ENCODE data around the gene NFATC2IP. TPM values are rescaled to one million over a fixed set of nuclear protein-coding genes. Genes with fewer than 3 reads are reported as not detected.

Gene NFATC2IP
- total and polyA plus RNA-seq, 9 of the 15 experiments (the other 6 are each of a cell fraction or from before 2014, with no cell fraction given): 15.6 to 106 (median 46.9) TPM

- Histone ChIP-seq H3K9ac (ENCODE audit: insufficient read depth in 1 of 2, low read depth in 2 of 2, low read length in 2 of 2) (peak overlapping the region in 1 of 2 experiments; percentile 53; a peak in 1 of 4 replicates), H3K27ac (ENCODE audit: extremely low read depth, low read depth, low read length) (no peak overlapping the region), H4K20me1 (replicated peaks; ENCODE audit: control insufficient read depth, insufficient read depth, low read length) (no peaks in the 10 kb centered on the region), H3K9me1 (ENCODE audit: control insufficient read depth, insufficient read depth, low read length) (no peaks in the 10 kb centered on the region), H2AFZ (ENCODE audit: low read depth, low read length) (no peak overlapping the region), H3K4me2 (ENCODE audit: insufficient read depth, low read length) (no peak overlapping the region), H3K27me3 (ENCODE audit: control insufficient read depth in 2 of 2, insufficient read depth in 2 of 2, low read length in 2 of 2) (no peaks in the 10 kb centered on the region), H3K4me1 (replicated peaks in 1 of 2; ENCODE audit: control insufficient read depth in 2 of 2, insufficient read depth in 2 of 2, low read length in 2 of 2) (peaks cover 4 to 21% of the 10 kb centered on the region in 2 experiments; a peak in 4 of 5 replicates), H3K9me3 (replicated peaks; ENCODE audit: control insufficient read depth, insufficient read depth, low read depth, low read length) (no peaks in the 10 kb centered on the region), H3K36me3 (ENCODE audit: control insufficient read depth, insufficient read depth, low read length) (no peaks in the 10 kb centered on the region), H3K79me2 (ENCODE audit: control insufficient read depth, insufficient read depth, low read length) (peaks cover 5% of the 10 kb centered on the region), H3K4me3 (no peak overlapping the region)
- ATAC-seq (no peak), FAIRE-seq (no peak), DNase-seq (ENCODE audit: extremely low read depth in 1 of 4, low spot score in 3 of 4) (no peak)
- intact Hi-C loops (cut with micrococcal nuclease) (no loop called here), in situ Hi-C loops (cut with MboI) (loop anchor here (25.0 kb wide), 1 partner anchor 493 kb away; no protein-coding TSS in a partner anchor)
- ChIA-PET POLR2A (interaction anchor here (0.6 kb wide), 1 partner anchor 98 kb away, joined by 3 read pairs; no protein-coding TSS in a partner anchor), CTCF (ENCODE audit: low intra/inter-chr PET ratio) (no interaction called here)
- BruUV-seq (replicated peaks): no TSS peak
- 65% methylated on average over 3 of the region's 3 CpGs for WGBS (ENCODE audit: insufficient coverage, low coverage, missing lambda C conversion rate)
- no peak for TF ChIP-seq MYC (IDR thresholded peaks at IDR 0.05; ENCODE audit: low read depth, low read length)
- TF ChIP-seq MYC (CRISPR knock-in tag; IDR thresholded peaks at IDR 0.05; ENCODE audit: borderline replicate concordance, low read depth): no peak
- TF ChIP-seq PURB (CRISPR knock-in tag; IDR thresholded peaks at IDR 0.05; ENCODE audit: low read depth): no peak
- TF ChIP-seq FOXK1 (CRISPR knock-in tag; IDR thresholded peaks at IDR 0.05; ENCODE audit: borderline replicate concordance): no peak
- TF ChIP-seq, protein P1, sequence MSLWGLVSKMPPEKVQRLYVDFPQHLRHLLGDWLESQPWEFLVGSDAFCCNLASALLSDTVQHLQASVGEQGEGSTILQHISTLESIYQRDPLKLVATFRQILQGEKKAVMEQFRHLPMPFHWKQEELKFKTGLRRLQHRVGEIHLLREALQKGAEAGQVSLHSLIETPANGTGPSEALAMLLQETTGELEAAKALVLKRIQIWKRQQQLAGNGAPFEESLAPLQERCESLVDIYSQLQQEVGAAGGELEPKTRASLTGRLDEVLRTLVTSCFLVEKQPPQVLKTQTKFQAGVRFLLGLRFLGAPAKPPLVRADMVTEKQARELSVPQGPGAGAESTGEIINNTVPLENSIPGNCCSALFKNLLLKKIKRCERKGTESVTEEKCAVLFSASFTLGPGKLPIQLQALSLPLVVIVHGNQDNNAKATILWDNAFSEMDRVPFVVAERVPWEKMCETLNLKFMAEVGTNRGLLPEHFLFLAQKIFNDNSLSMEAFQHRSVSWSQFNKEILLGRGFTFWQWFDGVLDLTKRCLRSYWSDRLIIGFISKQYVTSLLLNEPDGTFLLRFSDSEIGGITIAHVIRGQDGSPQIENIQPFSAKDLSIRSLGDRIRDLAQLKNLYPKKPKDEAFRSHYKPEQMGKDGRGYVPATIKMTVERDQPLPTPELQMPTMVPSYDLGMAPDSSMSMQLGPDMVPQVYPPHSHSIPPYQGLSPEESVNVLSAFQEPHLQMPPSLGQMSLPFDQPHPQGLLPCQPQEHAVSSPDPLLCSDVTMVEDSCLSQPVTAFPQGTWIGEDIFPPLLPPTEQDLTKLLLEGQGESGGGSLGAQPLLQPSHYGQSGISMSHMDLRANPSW (CRISPR knock-in tag; IDR thresholded peaks at IDR 0.05): no peak
- TF ChIP-seq RFX5 (IDR thresholded peaks at IDR 0.05; ENCODE audit: low read depth, low read length): no peak
Measured at GRCh38 chr16:28930652-28931051, 20.1 kb upstream of the NFATC2IP start.

All from K562 (cell line).